Vagina (tissue), 2 donors: ENCODE data around the gene SH3D19. TPM values are rescaled to one million over a fixed set of nuclear protein-coding genes. Genes with fewer than 3 reads are reported as not detected.

Experiments used
- DNase-seq, 2 donors: peaks; one replicate each; pipeline ENCODE4 v3.0.0-alpha.2; 2017; ENCODE audit errors: extremely low spot score in 2 of 2
- H3K27ac ChIP-seq: fragments of 200-600 bp; sonication (generic); one replicate; pipeline ENCODE4 v1.5.1; 2019
- H3K27me3 ChIP-seq: fragments of 200-600 bp; sonication (generic); one replicate; pipeline ENCODE4 v1.5.1; 2019
- H3K36me3 ChIP-seq, 2 donors: fragments of 200-600 bp; sonication (generic); one replicate each; pipeline ENCODE4 v1.5.1; 2017 to 2019
- H3K4me1 ChIP-seq: fragments of 200-600 bp; sonication (generic); one replicate; pipeline ENCODE4 v1.5.1; 2019
- H3K4me3 ChIP-seq, 2 donors: fragments of 200-600 bp; sonication (generic); 1 replicate in 1 of 2; 2 replicates in 1 of 2; pipeline ENCODE4 v1.5.1; 2016 to 2019
- H3K9me3 ChIP-seq: fragments of 200-600 bp; sonication (generic); one replicate; pipeline ENCODE4 v1.5.1; 2019
- CTCF ChIP-seq, 3 experiments: fragments of 450-650 bp in 2 of 3; fragments of 200-600 bp in 1 of 3; sonication (generic) in 1 of 3; IDR thresholded peaks; one replicate each; pipeline ENCODE4 v1.5.1; 2017 to 2019; ENCODE audit warnings: antibody characterized with exemption in 3 of 3, mild to moderate bottlenecking in 2 of 3, moderate library complexity in 2 of 3
- POLR2A ChIP-seq, 2 donors: fragments of 450-650 bp; IDR thresholded peaks; one replicate each; pipeline ENCODE4 v1.6.1; 2017; ENCODE audit warnings: antibody characterized with exemption in 2 of 2, mild to moderate bottlenecking in 2 of 2, moderate library complexity in 2 of 2
- POLR2AphosphoS5 ChIP-seq, 2 donors: sonication (generic); formaldehyde crosslinking; IDR thresholded peaks; one replicate each; pipeline ENCODE4 v1.9.0; 2017; ENCODE audit warnings: antibody characterized with exemption in 2 of 2, mild to moderate bottlenecking in 2 of 2, low read depth in 1 of 2; ENCODE audit not compliant: insufficient read depth in 1 of 2
- intact Hi-C: fragments of 100-400 bp; cut with DNase I; formaldehyde crosslinking; loops from one replicate; pipeline ENCODE4 v1.15.1; 2023
- total RNA-seq: library from RNA; depleted of rRNA; stranded (reverse); fragments of >200 nt; gene quantifications from one replicate; pipeline ENCODE4 v1.2.3, GENCODE V29; 2016

The SH3D19 gene
- total RNA-seq, 1 donor from 2014 or later = 86.4 TPM

- peaks cover 47% of the 10 kb centered on the region for H3K4me1 ChIP-seq
- H3K9me3 ChIP-seq = no peaks in the 10 kb centered on the region
- no peaks in the 10 kb centered on the region for H3K27me3 ChIP-seq
- H3K36me3 ChIP-seq = no peaks in the 10 kb centered on the region
- intact Hi-C loops = no loop called here
- H3K4me3 ChIP-seq = no peak overlapping the region
- TF ChIP-seq CTCF (IDR thresholded peaks at IDR 0.05) (no peak), POLR2A (IDR thresholded peaks at IDR 0.05) (no peak), POLR2AphosphoS5 (IDR thresholded peaks at IDR 0.05; ENCODE audit: insufficient read depth in 1 of 2, low read depth in 1 of 2) (no peak)
- no peak overlapping the region for H3K27ac ChIP-seq
- no peak for DNase-seq
Measured at GRCh38 chr4:151219091-151219490, 106.3 kb downstream of the SH3D19 start.

GRCh38 chr4:151218343-151218742 is 107.1 kb downstream of the SH3D19 start:
- intact Hi-C loops = no loop called here
- no peaks in the 10 kb centered on the region for H3K36me3 ChIP-seq
- peaks cover 47% of the 10 kb centered on the region for H3K4me1 ChIP-seq

GRCh38 chr4:151217326-151217725 is 108.1 kb downstream of the SH3D19 start:
- no peak for DNase-seq
- H3K27ac ChIP-seq = no peak overlapping the region

More at GRCh38 chr4:151218343-151218742, 107.1 kb downstream of the SH3D19 start:
- H3K27ac ChIP-seq = no peak overlapping the region
- no peak for DNase-seq
- H3K4me3 ChIP-seq = no peak overlapping the region
- TF ChIP-seq CTCF (IDR thresholded peaks at IDR 0.05) (no peak), POLR2A (IDR thresholded peaks at IDR 0.05) (no peak), POLR2AphosphoS5 (IDR thresholded peaks at IDR 0.05; ENCODE audit: insufficient read depth in 1 of 2, low read depth in 1 of 2) (no peak)
- H3K27me3 ChIP-seq = no peaks in the 10 kb centered on the region
- no peaks in the 10 kb centered on the region for H3K9me3 ChIP-seq

GRCh38 chr4:151215295-151215694 is 110.1 kb downstream of the SH3D19 start:
- no peaks in the 10 kb centered on the region for H3K27me3 ChIP-seq
- peaks cover 41% of the 10 kb centered on the region for H3K4me1 ChIP-seq
- H3K4me3 ChIP-seq = no peak overlapping the region
- H3K27ac ChIP-seq = no peak overlapping the region
- TF ChIP-seq POLR2AphosphoS5 (IDR thresholded peaks at IDR 0.05; ENCODE audit: insufficient read depth in 1 of 2, low read depth in 1 of 2) = peak in 1 of 2 donors; percentile 55
- no peak for TF ChIP-seq POLR2A (IDR thresholded peaks at IDR 0.05)
- DNase-seq = no peak
- no peaks in the 10 kb centered on the region for H3K36me3 ChIP-seq
- intact Hi-C loops = no loop called here
- H3K9me3 ChIP-seq = no peaks in the 10 kb centered on the region

More at GRCh38 chr4:151217326-151217725, 108.1 kb downstream of the SH3D19 start:
- no peak overlapping the region for H3K4me3 ChIP-seq
- peaks cover 47% of the 10 kb centered on the region for H3K4me1 ChIP-seq
- no peaks in the 10 kb centered on the region for H3K36me3 ChIP-seq
- TF ChIP-seq POLR2A (IDR thresholded peaks at IDR 0.05) = no peak
- TF ChIP-seq POLR2AphosphoS5 (IDR thresholded peaks at IDR 0.05; ENCODE audit: insufficient read depth in 1 of 2, low read depth in 1 of 2) = no peak
- no peaks in the 10 kb centered on the region for H3K9me3 ChIP-seq
- H3K27me3 ChIP-seq = no peaks in the 10 kb centered on the region
- intact Hi-C loops = no loop called here

- intact Hi-C loops = no loop called here
- H3K27ac ChIP-seq = no peak overlapping the region
- H3K4me3 ChIP-seq = no peak overlapping the region
- H3K9me3 ChIP-seq = no peaks in the 10 kb centered on the region
- H3K27me3 ChIP-seq = no peaks in the 10 kb centered on the region
- TF ChIP-seq CTCF (IDR thresholded peaks at IDR 0.05) (no peak), POLR2AphosphoS5 (IDR thresholded peaks at IDR 0.05; ENCODE audit: insufficient read depth in 1 of 2, low read depth in 1 of 2) (no peak), POLR2A (IDR thresholded peaks at IDR 0.05) (no peak)
- no peak for DNase-seq
- H3K4me1 ChIP-seq = peaks cover 37% of the 10 kb centered on the region
- no peaks in the 10 kb centered on the region for H3K36me3 ChIP-seq
Measured at GRCh38 chr4:151207868-151208267, 117.5 kb downstream of the SH3D19 start.

GRCh38 chr4:151207186-151207585 is 118.2 kb downstream of the SH3D19 start:
- intact Hi-C loops = no loop called here
- no peak overlapping the region for H3K4me3 ChIP-seq
- H3K4me1 ChIP-seq = peaks cover 41% of the 10 kb centered on the region
- H3K27me3 ChIP-seq = no peaks in the 10 kb centered on the region
- no peak overlapping the region for H3K27ac ChIP-seq
- no peaks in the 10 kb centered on the region for H3K36me3 ChIP-seq
- TF ChIP-seq POLR2A (IDR thresholded peaks at IDR 0.05) (no peak), POLR2AphosphoS5 (IDR thresholded peaks at IDR 0.05; ENCODE audit: insufficient read depth in 1 of 2, low read depth in 1 of 2) (no peak), CTCF (IDR thresholded peaks at IDR 0.05) (no peak)
- DNase-seq = no peak
- no peaks in the 10 kb centered on the region for H3K9me3 ChIP-seq
